CD4-positive, alpha-beta T cell treated with Interferon alpha-2 for 1 hour (primary cell): ENCODE results near the gene IL1R2.
"Not testable (repeated sequence)": the region's sequence is repeated elsewhere in the genome, so short reads cannot be mapped to it uniquely, and the experiment has no call there.

Source experiments
- DNase-seq, 2 donors: peaks; one replicate each; pipeline ENCODE4 v3.0.0-alpha.2; 2020 to 2022

The IL1R2 gene

DNA sequence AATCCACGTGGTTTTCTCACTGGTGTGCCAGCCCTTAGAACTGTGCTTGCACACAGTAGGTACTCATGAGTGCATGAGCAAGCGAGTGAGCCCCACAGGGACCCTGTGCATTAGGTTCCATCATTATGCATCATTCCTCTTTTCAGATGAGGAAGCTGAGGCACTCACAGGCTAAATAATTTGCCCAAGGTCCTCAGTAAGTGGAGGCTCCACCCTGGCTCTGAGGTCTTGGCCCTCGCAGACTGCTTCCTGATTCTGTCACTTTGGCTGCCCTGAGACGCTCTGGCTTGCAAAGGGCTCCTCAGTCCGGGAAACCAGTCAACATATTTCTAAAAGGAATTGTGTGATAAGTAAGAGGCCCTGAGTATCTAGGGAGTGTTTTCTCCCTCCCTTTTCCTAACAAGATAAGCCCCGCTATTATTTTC lies 71.7 kb downstream of the IL1R2 start:
- DNase-seq = peak in 1 of 2 donors; percentile 47

DNA sequence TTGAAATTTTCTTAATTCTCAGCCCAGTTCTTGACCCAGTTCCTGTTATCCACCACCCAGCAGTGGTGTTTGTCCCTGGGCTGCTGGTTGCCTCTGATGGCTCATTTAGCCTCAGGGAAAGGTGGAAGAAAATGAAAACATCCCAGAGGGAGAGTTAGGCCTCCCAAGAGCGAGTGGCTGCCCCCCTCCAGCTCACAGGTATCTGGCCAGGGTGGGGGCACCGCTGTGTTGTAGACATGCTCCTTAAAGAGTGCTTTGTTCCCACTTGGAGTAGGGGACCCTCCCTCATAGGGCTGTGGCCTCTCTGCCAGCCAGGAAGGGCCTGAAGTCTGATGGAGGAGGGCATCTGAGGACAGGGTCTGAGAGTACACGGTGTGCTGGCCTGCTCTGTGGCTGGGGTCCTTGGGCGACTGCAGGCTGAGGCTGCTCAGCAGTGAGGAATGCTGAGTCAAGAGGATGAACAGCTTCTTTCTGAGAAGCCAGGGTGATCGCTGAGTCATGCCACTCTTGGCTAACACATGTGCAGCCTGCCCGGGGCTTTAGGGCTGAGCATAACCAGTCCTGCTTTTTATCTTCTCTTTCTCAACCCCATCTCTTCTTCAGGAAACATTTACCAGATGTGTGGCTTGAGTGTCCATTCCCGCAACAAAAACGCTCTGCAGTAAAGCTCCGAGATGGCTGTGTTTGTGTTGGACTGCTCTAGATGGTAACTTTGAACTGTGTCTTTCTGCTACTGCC lies 72.3 kb downstream of the IL1R2 start:
- DNase-seq = peak; percentile 9 to 50

DNA sequence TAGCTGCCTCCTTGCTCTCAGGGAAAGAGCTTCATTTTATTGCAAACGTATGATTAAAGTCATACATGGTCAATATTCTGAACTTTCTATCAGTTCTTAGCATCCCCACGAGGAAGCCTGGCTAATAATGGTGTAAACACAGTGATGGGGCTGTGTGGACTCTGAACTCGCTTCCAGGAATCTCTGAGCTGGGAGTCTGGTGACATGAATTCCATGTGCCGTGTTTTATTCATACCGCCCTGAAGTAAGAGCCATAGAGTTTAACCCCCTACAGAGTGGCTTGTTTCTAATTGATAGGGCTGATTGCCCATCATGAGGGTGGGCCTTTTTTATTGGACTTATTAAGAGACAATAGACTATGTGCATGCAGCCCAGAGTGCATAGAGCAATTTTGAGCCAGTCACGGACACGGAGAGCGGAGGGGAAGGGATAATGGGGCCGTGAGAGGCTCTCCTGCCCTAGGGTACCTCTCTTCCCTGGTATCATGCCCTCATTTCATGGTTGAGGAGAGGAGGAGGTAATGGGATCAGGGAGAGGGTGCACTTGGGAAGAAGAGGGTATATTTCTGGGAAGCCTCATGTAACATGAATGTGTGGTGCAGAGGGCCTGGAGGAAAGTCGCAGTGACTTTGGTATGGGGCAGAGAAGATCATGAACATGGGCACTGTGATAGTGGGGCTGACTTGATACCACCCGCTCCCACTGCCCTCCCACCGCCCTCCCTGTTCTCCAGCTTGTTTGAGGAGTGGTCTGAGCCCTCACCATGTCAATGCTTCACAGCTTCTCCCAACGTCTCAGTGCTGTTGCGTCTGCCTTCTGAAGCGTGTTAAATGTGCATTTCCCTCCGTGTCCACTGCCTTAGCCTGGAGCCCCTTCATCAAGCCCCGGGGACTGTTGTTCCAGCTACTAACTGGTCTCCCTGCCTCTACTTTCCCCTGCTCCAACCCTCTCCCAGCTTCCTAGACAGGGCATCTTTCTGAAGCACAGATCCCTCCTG lies 73.2 kb downstream of the IL1R2 start:
- no peak for DNase-seq

DNA sequence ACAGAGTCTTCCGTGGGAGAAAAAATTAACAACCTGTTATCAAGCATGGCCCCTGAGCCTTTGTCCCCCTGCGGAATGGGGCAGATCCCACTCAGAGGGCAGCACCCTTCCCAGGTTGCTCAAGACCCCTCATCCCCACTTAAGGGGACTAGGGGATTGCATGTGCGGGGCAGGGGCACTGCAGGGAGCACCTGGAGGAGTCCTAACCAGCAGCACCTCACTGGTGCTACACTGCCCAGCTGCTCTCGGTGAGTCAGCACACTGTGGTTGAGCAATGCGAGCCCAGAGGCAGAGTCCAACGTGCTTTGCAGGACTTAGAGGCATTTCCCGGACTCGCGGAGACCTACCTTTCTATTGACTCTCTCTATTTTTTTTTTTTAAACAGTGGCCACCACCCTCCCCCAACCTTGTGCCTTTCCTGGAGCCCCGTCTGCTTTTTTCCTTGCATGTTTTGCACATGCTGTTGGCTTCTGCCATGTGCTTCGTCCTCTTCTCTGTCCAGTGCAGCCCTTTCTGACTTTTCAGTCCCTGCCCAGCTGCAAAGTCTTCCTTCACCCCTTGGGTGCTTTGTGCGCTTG lies 74.0 kb downstream of the IL1R2 start:
- DNase-seq = no peak

DNA sequence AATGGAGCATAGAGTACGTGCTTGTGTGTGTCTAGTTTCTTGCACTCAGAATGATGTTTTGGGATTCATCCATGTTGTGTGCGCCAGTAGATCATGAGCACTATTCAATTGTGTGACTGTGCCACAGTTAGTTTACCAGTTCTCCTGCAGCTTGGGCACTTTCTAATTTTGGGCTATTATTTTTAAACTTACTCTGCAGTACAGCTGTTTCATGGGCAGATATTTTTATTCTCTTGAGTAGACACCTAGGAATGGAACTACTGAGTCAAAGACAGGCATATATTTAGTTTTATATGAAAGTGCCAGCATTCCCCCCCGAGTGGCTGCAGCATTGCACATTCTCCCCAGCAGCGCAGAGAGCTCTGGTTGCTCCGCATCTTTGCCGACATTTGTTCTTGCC lies 74.8 kb downstream of the IL1R2 start:
- DNase-seq = no peak

DNA sequence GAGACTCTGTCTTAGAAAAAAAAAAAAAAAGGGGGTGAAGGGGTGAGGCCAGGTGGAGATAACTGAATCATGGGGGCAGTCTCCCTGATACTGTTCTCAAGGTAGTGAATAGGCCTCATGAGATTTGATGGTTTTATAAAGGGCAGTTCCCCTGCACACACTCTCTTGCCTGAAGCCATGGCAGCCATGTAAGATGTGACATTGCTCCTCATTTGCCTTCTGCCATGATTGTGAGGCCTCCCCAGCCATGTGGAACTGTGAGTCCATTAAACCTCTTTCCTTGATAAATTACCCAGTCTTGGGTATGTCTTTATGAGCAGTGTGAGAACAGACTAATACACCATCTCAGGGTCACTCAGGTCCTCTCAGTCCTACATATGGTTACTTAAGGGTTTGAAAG lies 76.4 kb downstream of the IL1R2 start:
- DNase-seq = not testable (repeated sequence)

DNA sequence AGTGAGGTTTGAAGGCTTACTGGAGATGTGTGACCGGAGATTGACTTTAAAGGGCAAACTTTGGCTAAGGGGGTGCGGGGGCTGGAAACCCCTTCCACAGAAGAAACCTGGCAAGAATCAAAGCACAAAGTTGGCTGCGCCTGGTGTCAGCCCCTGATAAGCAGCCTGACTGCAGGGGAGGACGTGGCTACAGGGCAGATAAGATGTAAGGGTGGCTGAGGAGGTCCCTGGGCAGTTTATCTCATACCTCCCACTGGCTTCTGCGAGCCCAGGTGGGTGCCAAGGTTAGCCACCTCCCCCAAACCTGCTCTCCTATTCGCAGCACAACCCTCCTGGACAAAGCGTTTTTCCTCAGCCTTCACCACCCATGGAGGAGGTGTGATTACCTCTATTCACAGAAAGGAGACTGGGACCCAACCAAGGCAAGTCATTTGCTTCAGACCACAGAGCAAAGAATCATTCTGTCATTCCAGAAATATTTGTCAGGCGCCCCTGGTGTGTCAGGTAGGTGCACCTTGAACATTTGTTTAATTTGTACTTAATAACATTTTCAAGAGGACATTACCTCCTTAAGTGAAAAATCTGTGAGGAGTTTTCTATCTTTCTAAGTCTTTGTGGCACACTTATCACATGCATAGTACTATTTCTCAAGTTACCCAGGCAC lies 77.7 kb downstream of the IL1R2 start:
- DNase-seq = no peak

DNA sequence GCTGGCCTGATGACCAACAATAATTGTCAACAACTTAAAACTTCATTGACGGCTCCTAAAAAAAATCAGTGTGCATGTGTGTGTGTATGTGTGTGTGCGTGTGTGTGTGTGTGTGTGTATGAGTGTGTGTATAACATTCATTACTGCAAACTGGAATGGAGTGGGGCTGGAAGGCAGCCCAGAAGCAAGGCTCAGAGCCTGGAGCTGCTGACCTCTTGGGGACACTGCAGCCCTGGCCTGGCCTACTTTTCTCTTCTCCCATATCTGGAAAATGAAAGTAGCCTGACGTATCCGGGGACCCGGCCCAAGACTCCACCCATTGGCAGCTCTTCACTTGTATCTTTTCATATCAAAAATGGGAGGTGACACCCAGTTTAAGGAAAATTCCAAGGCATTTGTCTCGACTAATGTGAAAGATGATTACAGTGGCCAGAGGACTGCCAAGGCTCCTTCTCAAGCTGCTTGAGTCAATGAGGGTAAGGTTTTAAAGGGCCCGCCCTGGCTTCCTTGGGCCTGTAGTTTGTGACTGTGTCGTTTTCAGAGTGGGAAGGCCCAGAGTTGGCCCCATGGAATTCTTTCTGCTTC lies 78.4 kb downstream of the IL1R2 start:
- no peak for DNase-seq

DNA sequence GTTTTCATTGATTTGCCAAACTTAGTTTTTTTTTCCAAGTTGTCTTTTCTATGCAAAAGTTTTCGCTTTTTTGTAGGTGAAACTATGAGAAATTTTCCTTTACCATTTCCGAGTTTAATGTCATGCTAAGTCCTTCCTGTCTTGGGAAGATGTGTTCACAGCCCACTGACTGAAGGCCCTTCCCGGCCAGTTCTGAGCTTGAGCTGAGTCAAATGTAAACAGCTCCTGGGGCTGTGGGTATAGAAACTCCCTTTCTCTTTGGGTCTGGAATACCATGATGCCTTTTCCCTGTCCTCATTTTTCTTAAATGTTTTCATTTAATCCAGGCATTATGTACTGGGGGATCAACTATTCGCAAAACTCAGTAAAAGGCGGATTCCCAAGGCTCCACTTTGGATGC lies 81.0 kb downstream of the IL1R2 start:
- DNase-seq = no peak

DNA sequence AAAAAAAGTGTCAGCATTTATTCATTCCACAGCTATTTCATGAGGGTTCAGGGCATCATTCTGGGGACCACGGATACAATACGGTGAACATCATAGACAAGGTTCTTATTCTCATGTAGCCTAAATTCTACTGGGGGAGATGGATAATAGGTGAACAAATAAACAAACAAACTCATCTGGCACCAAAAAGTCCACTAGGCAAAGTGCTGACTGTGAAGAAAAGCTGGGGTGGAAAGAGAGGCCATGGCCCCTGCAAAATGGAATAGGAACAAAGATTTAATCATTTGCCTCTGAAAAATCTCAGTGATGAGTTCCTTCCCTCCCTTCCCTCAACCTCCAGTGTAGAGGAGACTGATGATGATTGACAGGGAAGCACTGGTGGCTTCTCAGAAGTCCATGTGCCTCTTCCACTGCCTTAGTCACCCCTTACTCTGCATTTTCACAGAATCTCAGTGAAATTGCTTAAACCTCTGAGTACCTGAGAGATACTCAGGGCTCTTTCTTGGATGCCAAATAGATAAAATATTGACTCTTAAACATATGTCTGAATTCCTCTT lies 81.5 kb downstream of the IL1R2 start:
- DNase-seq = no peak

DNA sequence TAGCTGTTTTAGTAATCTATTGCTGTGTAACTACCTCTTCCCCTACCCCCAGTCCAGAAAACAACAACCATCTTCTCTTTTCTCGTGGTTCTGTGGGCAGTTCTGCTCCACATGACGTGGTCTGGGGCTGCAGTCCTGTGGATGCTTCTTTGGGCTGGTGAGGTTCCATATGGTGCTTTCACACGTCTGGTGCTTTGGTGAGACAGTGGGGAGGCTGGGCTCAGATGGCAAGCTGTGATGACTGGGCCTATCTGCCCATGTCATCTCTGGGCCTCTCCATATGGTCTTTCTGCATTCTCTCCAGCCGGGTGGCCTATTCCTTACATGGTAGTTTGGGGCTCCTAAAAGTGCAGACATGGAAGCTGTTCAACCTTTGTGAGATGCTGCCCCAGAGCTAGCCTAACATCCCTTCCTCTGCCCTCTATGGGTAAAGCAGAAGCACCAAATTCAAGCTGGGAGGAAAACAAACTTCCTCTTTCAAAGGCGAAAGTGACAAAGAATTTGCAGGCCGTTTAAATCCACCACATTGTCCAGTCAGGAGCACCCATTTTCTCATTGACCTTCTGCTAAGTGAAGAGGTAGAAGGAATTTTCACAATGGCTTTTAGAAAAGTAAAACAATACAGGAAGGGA lies 82.5 kb downstream of the IL1R2 start:
- no peak for DNase-seq

DNA sequence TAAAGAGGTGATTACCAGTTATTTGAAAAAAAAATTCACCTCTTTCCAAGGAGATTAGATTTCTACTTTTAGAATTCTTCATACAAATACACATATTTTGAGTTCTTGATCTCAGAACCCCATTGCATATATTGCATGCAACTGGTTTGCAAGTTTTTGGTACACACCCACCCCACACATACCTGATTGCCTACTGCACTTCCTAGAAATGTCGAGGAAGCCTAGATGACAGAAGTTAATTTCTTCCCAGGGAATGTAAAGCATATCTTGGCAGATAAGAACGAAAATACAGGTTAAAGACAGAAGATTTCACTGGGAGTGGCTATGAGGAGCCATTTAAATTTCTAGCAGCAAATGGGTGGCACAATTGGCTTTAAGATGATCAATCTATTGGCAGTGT lies 83.7 kb downstream of the IL1R2 start:
- DNase-seq = no peak

DNA sequence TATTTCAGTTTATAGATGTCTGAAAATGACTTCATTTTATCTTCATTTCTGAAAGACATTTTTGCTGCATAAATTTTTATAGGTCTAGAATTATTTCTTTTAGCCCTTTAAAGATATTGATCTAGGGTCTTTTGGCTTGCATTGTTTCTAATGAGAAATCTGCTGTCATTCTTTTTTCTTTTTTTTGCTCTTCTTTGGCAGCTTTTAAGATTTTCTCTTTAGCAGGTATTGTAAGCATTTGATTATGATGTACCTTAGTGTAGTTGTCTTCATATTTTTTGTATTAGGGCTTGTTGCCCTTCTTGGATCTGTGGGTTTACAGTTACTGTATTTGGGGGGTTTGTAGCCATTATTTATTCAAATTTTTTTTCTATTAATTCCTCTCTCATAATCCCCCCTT lies 84.8 kb downstream of the IL1R2 start:
- DNase-seq = no peak
